ENCODE results near the gene DYRK4. TPM values are rescaled to one million over a fixed set of nuclear protein-coding genes. Genes with fewer than 3 reads are reported as not detected.
A peak's percentile ranks its signal among the peaks of the same experiment; 100 is the strongest.

Gene DYRK4
- total RNA-seq, 1 donor from 2014 or later: 29.9 TPM

DNA sequence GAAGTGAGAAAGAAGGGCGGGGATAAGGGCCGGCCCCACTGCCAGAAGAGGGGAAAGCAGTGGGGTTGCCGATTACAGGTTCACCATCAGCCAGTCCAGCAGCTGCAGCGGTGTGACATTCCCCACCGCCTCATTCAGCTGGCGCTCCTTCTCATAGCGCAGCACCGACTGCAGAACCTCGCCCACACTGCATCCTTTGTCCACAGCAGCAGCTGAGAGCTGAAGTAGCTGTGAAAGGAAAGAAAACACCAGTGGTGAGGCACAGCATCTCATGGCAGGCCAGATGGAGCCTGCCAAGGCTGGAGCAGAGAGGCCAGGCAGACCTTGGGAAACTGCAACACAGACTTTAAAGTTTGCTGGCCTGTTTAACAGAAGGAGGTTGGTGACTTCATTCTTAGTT lies 53.7 kb downstream of the DYRK4 start:
- Mint-ChIP-seq H3K36me3 (ENCODE audit: low read depth) (peaks cover 16% of the 10 kb centered on the region), H3K27ac (no peak overlapping the region), H3K4me3 (no peak overlapping the region), H3K4me1 (no peaks in the 10 kb centered on the region), H3K9me3 (no peaks in the 10 kb centered on the region), H3K27me3 (no peaks in the 10 kb centered on the region)
- no peak for DNase-seq
- intact Hi-C loops (cut with micrococcal nuclease): no loop called here

DNA sequence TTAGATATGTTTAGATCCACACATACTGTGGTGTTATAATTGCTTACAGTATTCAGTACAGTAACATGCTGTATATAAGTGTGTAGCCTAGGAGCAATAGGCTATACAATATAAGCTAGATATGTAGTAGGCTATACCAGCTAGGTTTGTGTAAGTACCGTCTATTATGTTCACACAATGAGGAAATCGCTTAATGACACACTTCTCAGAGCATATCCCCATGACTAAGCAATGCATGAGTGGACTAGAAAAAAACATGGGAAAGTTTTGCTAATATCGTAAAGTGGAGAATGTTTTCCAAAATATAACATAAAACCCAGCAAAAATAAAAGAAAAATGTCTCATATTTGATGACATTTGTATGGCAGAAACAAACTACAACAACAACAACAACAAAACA lies 59.5 kb downstream of the DYRK4 start:
- Mint-ChIP-seq H3K27ac (no peak overlapping the region), H3K27me3 (peaks cover 29% of the 10 kb centered on the region), H3K4me1 (no peaks in the 10 kb centered on the region), H3K9me3 (no peaks in the 10 kb centered on the region), H3K36me3 (ENCODE audit: low read depth) (no peaks in the 10 kb centered on the region), H3K4me3 (no peak overlapping the region)
- no peak for DNase-seq
- intact Hi-C loops (cut with micrococcal nuclease): no loop called here

DNA sequence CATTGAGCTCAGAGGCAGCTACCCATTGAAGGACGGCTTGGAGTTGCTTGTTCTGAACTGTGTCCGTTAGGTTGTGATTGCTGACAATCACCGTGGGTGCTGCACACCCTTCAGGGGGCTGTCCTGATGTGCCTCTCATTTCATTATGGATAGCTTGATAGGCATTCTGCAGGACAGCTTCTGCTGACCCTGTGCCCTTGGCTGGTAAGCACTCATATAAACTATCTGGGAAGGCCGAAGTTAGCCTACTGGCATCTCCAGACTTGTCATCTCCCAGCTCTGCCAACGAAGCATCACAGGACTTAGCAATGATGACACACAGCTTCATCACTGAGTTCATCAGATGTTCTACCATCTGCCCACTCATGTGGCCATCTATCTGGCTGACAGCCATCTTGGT lies 64.5 kb downstream of the DYRK4 start:
- H3K9me3 Mint-ChIP-seq: no peaks in the 10 kb centered on the region
- intact Hi-C loops (cut with micrococcal nuclease): no loop called here
- no peaks in the 10 kb centered on the region for H3K36me3 Mint-ChIP-seq (ENCODE audit: low read depth)
- peaks cover 42% of the 10 kb centered on the region for H3K27me3 Mint-ChIP-seq
- H3K4me1 Mint-ChIP-seq: no peaks in the 10 kb centered on the region
- no peak overlapping the region for H3K27ac Mint-ChIP-seq
- no peak for DNase-seq
- no peak overlapping the region for H3K4me3 Mint-ChIP-seq

DNA sequence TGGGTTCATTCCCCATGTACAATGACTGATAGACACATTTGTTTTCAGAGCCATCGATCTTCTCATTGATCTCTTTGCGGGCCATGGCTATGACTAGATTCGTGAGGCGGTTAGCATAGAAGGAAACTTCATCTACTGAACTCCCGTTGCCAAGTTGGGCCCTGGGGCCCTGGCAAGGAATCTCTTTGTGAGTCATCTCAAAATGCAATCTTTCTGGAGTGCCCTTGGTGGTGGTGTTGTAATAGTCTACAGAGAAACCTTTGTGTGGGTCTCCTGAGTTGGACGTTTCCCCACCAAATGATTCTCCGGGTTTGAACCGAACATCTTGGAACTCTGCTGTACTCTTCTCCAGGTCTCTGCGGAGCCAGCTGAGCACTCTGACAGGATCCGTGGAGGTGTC lies 66.4 kb downstream of the DYRK4 start:
- no peak for DNase-seq
- H3K9me3 Mint-ChIP-seq: no peaks in the 10 kb centered on the region
- H3K27me3 Mint-ChIP-seq: peaks cover 31% of the 10 kb centered on the region
- H3K27ac Mint-ChIP-seq: no peak overlapping the region
- intact Hi-C loops (cut with micrococcal nuclease): no loop called here
- no peak overlapping the region for H3K4me3 Mint-ChIP-seq
- H3K36me3 Mint-ChIP-seq (ENCODE audit: low read depth): no peaks in the 10 kb centered on the region
- no peaks in the 10 kb centered on the region for H3K4me1 Mint-ChIP-seq

DNA sequence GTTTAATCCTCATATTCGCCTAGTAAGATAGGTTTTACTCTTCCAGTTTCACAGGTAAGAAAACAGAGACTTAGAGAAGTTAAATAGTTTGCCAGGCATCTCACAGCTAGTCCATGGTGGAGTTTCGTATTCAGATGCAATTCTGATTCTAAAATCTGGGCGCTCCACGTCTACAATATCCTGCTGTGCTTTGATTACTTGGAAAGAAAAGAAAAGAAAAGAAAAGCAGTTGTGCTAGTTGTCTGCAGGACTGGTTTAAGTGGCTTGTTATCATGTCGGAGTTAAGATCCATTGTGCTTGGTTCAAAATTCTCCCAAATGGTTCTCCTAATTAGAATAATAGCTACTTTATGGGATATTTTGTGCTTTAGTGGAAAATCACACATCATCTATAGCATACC lies 68.3 kb downstream of the DYRK4 start:
- H3K27me3 Mint-ChIP-seq: peaks cover 27% of the 10 kb centered on the region
- H3K9me3 Mint-ChIP-seq: no peaks in the 10 kb centered on the region
- H3K4me1 Mint-ChIP-seq: no peaks in the 10 kb centered on the region
- intact Hi-C loops (cut with micrococcal nuclease): no loop called here
- no peaks in the 10 kb centered on the region for H3K36me3 Mint-ChIP-seq (ENCODE audit: low read depth)
- H3K4me3 Mint-ChIP-seq: no peak overlapping the region
- DNase-seq: no peak
- H3K27ac Mint-ChIP-seq: no peak overlapping the region

DNA sequence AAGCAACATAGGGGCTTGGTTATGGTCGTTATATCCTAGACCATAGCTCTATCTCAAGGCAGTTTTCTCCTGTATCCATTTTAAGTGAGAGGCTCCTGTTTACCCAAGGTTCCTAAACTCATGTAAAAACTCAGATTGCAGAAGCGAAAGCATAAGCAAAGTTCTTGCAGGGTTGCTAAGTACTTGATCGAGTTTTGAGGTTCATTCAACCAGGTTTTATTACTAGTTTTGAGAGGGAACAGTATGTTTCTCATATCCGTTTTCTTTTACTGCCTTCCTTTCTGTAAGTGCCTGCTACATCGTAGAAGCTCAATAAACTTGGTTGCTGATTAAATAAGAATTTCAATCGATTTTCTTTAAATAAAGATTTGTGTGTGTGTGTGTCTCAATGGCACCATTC lies 81.7 kb downstream of the DYRK4 start:
- peaks cover 17% of the 10 kb centered on the region for H3K27me3 Mint-ChIP-seq
- no peak overlapping the region for H3K4me3 Mint-ChIP-seq
- intact Hi-C loops (cut with micrococcal nuclease): no loop called here
- H3K36me3 Mint-ChIP-seq (ENCODE audit: low read depth): peaks cover under 1% of the 10 kb centered on the region
- no peak overlapping the region for H3K27ac Mint-ChIP-seq
- DNase-seq: no peak
- peaks cover 8% of the 10 kb centered on the region for H3K4me1 Mint-ChIP-seq
- no peaks in the 10 kb centered on the region for H3K9me3 Mint-ChIP-seq

DNA sequence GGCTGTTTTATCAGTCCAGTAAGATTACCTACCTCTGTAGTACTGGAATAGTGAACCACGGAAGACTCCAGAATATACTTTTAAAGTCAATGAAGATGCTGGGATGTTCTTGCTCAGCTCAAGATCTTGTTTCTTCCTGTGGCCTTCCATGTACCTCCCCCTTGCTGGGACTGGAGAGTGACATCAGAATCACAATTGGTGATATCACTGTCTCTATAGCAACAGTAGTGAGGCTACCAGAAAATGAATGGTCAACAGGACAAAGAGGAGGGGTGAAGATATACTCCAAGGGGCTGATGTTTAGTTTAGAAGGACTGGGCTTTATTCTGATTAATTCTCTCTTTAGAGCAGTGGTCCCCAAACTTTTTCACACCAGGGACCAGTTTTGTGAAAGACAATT lies 83.0 kb downstream of the DYRK4 start:
- Mint-ChIP-seq H3K27ac (no peak overlapping the region), H3K4me3 (no peak overlapping the region), H3K9me3 (no peaks in the 10 kb centered on the region), H3K36me3 (ENCODE audit: low read depth) (peaks cover 4% of the 10 kb centered on the region), H3K4me1 (peaks cover 13% of the 10 kb centered on the region), H3K27me3 (peaks cover 14% of the 10 kb centered on the region)
- DNase-seq: no peak
- intact Hi-C loops (cut with micrococcal nuclease): no loop called here

DNA sequence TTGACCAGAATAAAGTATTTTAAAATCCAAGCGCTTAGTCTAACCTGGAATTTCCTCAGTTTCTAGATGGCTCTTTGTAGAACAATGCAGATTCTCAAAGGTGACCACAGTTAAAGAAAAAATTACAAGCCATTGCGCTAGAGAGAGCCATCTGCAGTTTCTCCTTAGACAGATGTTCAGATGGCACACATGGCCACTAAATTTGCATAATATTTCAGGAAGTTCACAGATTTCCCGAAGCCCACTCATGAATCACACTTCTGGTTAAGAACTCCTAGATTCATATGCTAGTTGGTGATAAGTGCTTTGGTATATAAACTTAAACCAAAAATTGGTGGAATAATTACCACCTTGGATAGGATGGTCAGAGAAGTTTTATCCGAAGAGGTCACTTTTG lies 86.1 kb downstream of the DYRK4 start:
- no peak for DNase-seq
- peak overlapping the region; percentile 98 for H3K4me3 Mint-ChIP-seq
- intact Hi-C loops (cut with micrococcal nuclease): loop anchor here (1.0 to 2.0 kb wide), 3 partner anchors 44 to 895 kb away; partner anchors contain the start of genes CRACR2A and TIGAR
- peaks cover 35% of the 10 kb centered on the region for H3K4me1 Mint-ChIP-seq
- H3K36me3 Mint-ChIP-seq (ENCODE audit: low read depth): peaks cover 4% of the 10 kb centered on the region
- H3K9me3 Mint-ChIP-seq: no peaks in the 10 kb centered on the region
- H3K27me3 Mint-ChIP-seq: peaks cover 5% of the 10 kb centered on the region
- peak overlapping the region; percentile 96 for H3K27ac Mint-ChIP-seq

DNA sequence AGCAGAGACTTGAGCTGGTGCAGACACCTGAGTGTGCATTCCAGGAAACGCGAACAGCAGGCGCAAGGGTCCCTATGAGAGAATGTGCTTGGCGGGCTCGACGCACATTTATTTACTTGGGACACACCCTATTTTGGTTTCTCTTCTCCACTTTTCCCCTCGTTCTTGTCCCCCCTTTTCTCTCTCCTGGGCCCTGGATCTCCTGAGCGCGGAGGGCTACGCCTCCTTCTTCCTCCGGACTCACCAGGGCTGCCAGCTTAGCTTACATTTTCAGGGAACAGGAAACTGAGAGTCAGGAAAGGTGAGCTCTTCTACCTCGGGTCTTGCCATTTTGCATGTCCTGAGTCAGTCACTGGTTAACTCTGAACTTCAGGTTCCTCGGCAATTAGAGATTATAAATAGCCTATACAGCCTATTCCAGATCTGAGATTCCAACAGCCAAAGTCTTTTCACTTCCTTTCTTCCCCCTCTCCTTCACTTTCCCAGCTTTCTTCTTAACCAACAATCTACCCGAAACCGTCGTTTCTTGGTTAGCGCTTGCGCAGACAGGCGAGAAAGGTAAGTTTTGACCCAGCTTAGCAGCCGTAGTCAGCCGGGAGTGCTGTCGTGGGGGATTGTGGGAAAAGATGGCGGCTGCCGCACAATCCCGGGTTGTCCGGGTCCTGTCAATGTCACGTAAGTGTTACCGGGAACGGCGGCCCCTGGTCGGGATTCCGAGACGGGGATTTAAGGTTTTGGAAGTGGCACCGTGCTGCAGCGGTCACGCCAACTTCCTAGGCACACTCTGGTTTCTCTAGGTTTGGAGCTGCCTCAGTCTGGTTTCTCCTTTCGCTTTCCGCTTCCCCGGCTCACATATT lies 86.7 kb downstream of the DYRK4 start, which contains the start of the genes AKAP3 and NDUFA9:
AKAP3 (minus strand) TSS at position 551 of the 857 bp plus-strand sequence. CDS start 10,855 bp downstream, outside the sequence.
NDUFA9 (plus strand) TSS at position 614 of the 857 bp plus-strand sequence; CDS start at position 627, 13 bp downstream.
- DNase-seq: peak; percentile 94
- intact Hi-C loops (cut with micrococcal nuclease): loop anchor here (1.0 to 2.0 kb wide), 4 partner anchors 44 to 896 kb away; partner anchors contain the start of genes CRACR2A, RAD51AP1 and TIGAR
- Mint-ChIP-seq H3K27ac (peak within 1 kb of the TSS; percentile 96), H3K36me3 (ENCODE audit: low read depth) (peaks cover 4% of the 10 kb centered on the region), H3K9me3 (no peaks in the 10 kb centered on the region), H3K4me3 (peak within 1 kb of the TSS; percentile 98), H3K4me1 (peaks cover 36% of the 10 kb centered on the region), H3K27me3 (peaks cover 5% of the 10 kb centered on the region)

DNA sequence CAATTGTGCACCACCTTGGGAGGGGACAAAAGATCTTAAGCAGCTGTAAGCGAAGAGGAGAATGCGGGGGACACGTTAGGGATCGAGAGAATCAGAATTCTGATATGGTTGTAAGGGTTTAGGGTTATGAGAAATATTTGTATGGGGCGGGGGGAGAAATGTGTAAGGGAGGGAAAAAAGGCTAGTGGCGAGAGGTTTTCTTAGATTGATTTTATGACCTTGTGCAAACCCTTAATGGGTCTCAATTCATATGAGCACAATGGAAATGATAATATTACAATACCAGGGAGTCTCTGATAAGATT lies 87.3 kb downstream of the DYRK4 start:
- H3K4me1 Mint-ChIP-seq: peaks cover 36% of the 10 kb centered on the region
- H3K27me3 Mint-ChIP-seq: peaks cover 2% of the 10 kb centered on the region
- peaks cover 6% of the 10 kb centered on the region for H3K36me3 Mint-ChIP-seq (ENCODE audit: low read depth)
- intact Hi-C loops (cut with micrococcal nuclease): loop anchor here (1.0 to 2.0 kb wide), 3 partner anchors 111 to 897 kb away; partner anchors contain the start of genes CRACR2A, RAD51AP1 and TIGAR
- H3K27ac Mint-ChIP-seq: peak overlapping the region; percentile 96
- no peaks in the 10 kb centered on the region for H3K9me3 Mint-ChIP-seq
- peak overlapping the region; percentile 98 for H3K4me3 Mint-ChIP-seq
- no peak for DNase-seq

DNA sequence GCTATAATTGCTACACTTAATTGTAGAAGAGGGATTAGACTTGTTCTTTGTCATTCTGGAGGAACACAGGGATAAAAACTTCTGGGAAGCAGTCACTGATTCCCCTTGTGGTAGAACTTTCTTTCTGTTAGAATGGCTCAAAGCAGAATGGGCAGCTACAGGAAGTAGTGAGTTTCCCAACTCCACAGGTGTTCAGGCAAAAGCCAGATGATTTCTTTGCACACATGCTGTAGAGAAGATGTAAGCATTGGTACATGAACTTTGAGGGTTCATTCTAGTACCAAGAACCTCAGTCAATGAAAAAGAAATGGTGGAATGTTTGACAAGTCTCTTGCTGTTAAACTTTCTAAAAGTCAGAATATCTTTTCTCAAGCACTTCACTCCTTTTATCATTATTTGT lies 91.2 kb downstream of the DYRK4 start:
- Mint-ChIP-seq H3K36me3 (ENCODE audit: low read depth) (peaks cover 29% of the 10 kb centered on the region), H3K4me3 (no peak overlapping the region), H3K27me3 (no peaks in the 10 kb centered on the region), H3K27ac (no peak overlapping the region), H3K9me3 (no peaks in the 10 kb centered on the region), H3K4me1 (peaks cover 29% of the 10 kb centered on the region)
- intact Hi-C loops (cut with micrococcal nuclease): no loop called here
- DNase-seq: no peak

DNA sequence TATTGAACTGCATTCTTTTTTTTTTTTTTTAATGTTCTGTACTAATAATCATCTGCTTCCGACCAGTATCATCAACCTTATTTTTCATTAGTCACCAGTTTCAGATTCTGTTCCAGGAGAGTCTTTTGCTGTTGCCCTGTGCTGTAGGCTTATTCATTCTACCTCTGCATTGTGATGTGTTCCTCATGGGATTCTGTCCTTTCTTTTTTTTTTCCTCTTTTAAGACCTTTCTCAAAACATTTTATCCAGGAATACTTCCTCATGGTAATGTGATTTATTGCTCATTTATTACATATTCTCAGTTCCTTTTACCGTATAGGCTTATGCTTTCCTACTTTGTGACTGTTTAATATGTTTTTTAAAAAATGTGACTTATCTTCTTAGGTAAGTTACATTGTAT lies 91.7 kb downstream of the DYRK4 start:
- Mint-ChIP-seq H3K4me1 (peaks cover 29% of the 10 kb centered on the region), H3K4me3 (no peak overlapping the region), H3K27ac (no peak overlapping the region), H3K27me3 (no peaks in the 10 kb centered on the region), H3K36me3 (ENCODE audit: low read depth) (peaks cover 29% of the 10 kb centered on the region), H3K9me3 (no peaks in the 10 kb centered on the region)
- intact Hi-C loops (cut with micrococcal nuclease): no loop called here
- no peak for DNase-seq

All from activated CD4-positive, alpha-beta T cell treated with anti-CD3 and anti-CD28 coated beads, Interleukin-2, amount 10 ng/mL, durations not matched to agents 24 days and 14 days (primary cell).